CD8-positive, alpha-beta memory T cell (primary cell): ENCODE results near the gene ADIPOR2. TPM values are rescaled to one million over a fixed set of nuclear protein-coding genes. Genes with fewer than 3 reads are reported as not detected.

Experiments
- CTCF ChIA-PET: fragments of 350-600 bp; sonication (Branson Sonifier 250); formaldehyde crosslinking; loops from one replicate; lab custom pipeline; 2021; ENCODE audit warnings: antibody characterized with exemption; lab: Charles Lee
- POLR2A ChIA-PET: fragments of 350-600 bp; sonication (Branson Sonifier 250); formaldehyde crosslinking; loops from one replicate; lab custom pipeline; 2021; ENCODE audit warnings: antibody characterized with exemption; lab: Charles Lee
- DNase-seq, 5 donors: peaks; one replicate each; pipeline versions ENCODE4 v3.0.0 to v3.0.0-alpha.2; 2020 to 2022; ENCODE audit warnings: mixed read lengths in 1 of 5
- H3K27ac ChIP-seq: one replicate; pipeline ENCODE4 v1.7.0; 2013; ENCODE audit warnings: low read depth, mild to moderate bottlenecking, low read length, moderate library complexity
- H3K27me3 ChIP-seq: 2 replicates; pipeline ENCODE4 v1.7.0; 2013; ENCODE audit warnings: low read length, mild to moderate bottlenecking; ENCODE audit not compliant: insufficient read depth, poor library complexity, severe bottlenecking
- H3K36me3 ChIP-seq: 2 replicates; pipeline ENCODE4 v1.7.0; 2013; ENCODE audit warnings: mild to moderate bottlenecking, low read length, moderate library complexity; ENCODE audit not compliant: insufficient read depth
- H3K4me1 ChIP-seq: 2 replicates; pipeline ENCODE4 v1.7.0; 2013; ENCODE audit warnings: mild to moderate bottlenecking, low read length, moderate library complexity; ENCODE audit not compliant: insufficient read depth
- H3K4me3 ChIP-seq: 2 replicates; pipeline ENCODE4 v1.7.0; 2013; ENCODE audit warnings: mild to moderate bottlenecking, low read length
- H3K9me3 ChIP-seq: 2 replicates; pipeline ENCODE4 v1.7.0; 2013; ENCODE audit warnings: mild to moderate bottlenecking, low read length
- H3K27ac Mint-ChIP-seq, 8 donors: one replicate each; pipeline ENCODE4 v1.8.0; 2020 to 2021; ENCODE audit warnings: mixed read lengths in 8 of 8, mild to moderate bottlenecking in 6 of 8, inconsistent platforms in 3 of 8, moderate library complexity in 3 of 8
- H3K27me3 Mint-ChIP-seq, 2 donors: one replicate each; pipeline ENCODE4 v1.8.0; 2020 to 2021; ENCODE audit warnings: mixed read lengths in 2 of 2, mild to moderate bottlenecking in 1 of 2, moderate library complexity in 1 of 2
- H3K36me3 Mint-ChIP-seq, 3 donors: one replicate each; pipeline ENCODE4 v1.8.0; 2020 to 2021; ENCODE audit warnings: mixed read lengths in 3 of 3, inconsistent platforms in 1 of 3, mild to moderate bottlenecking in 1 of 3
- H3K4me1 Mint-ChIP-seq, 3 donors: one replicate each; pipeline ENCODE4 v1.8.0; 2020 to 2021; ENCODE audit warnings: mixed read lengths in 3 of 3, inconsistent platforms in 1 of 3, mild to moderate bottlenecking in 1 of 3
- H3K4me3 Mint-ChIP-seq, 7 donors: one replicate each; pipeline ENCODE4 v1.8.0; 2020 to 2021; ENCODE audit warnings: mixed read lengths in 7 of 7, mild to moderate bottlenecking in 6 of 7, moderate library complexity in 4 of 7, inconsistent platforms in 2 of 7
- H3K9me3 Mint-ChIP-seq, 5 donors: one replicate each; pipeline ENCODE4 v1.8.0; 2020 to 2022; ENCODE audit warnings: mixed read lengths in 5 of 5, mild to moderate bottlenecking in 3 of 5, moderate library complexity in 2 of 5, inconsistent platforms in 1 of 5
- polyA plus RNA-seq: library from polyadenylated mRNA; unstranded; fragments of 300-500 nt; fragmentation: Illumina TruSeq; gene quantifications from one replicate; pipeline ENCODE4 v1.2.3, GENCODE V29; 2021
- total RNA-seq, 2 experiments: library from RNA; stranded (reverse); gene quantifications; one replicate each; pipeline ENCODE4 v1.2.3, GENCODE V29; 2021

The ADIPOR2 gene
- total and polyA plus RNA-seq, 3 experiments from 2014 or later: 2.4 to 63.9 (median 54.1) TPM

GRCh38 chr12:1807087-1807860, 116.4 kb downstream of the ADIPOR2 start:
- no peaks in the 10 kb centered on the region for H3K36me3 ChIP-seq
- no peaks in the 10 kb centered on the region for H3K27me3 ChIP-seq
- ChIA-PET POLR2A (no interaction called here), CTCF (no interaction called here)
- H3K4me3 Mint-ChIP-seq: no peak overlapping the region
- no peaks in the 10 kb centered on the region for H3K9me3 Mint-ChIP-seq
- peak in 1 of 5 donors; percentile 35 for DNase-seq
- H3K4me1 ChIP-seq: peaks cover 10% of the 10 kb centered on the region
- peaks cover 0 to 4% of the 10 kb centered on the region in 2 donors for H3K27me3 Mint-ChIP-seq
- no peaks in the 10 kb centered on the region for H3K36me3 Mint-ChIP-seq
- no peak overlapping the region for H3K27ac ChIP-seq
- H3K9me3 ChIP-seq: no peaks in the 10 kb centered on the region
- peaks cover 20 to 36% (median 22%) of the 10 kb centered on the region in 3 donors for H3K4me1 Mint-ChIP-seq
- H3K27ac Mint-ChIP-seq: peak overlapping the region in 4 of 8 donors; percentile 20 to 84 (median 70)
- H3K4me3 ChIP-seq: no peak overlapping the region

DNA sequence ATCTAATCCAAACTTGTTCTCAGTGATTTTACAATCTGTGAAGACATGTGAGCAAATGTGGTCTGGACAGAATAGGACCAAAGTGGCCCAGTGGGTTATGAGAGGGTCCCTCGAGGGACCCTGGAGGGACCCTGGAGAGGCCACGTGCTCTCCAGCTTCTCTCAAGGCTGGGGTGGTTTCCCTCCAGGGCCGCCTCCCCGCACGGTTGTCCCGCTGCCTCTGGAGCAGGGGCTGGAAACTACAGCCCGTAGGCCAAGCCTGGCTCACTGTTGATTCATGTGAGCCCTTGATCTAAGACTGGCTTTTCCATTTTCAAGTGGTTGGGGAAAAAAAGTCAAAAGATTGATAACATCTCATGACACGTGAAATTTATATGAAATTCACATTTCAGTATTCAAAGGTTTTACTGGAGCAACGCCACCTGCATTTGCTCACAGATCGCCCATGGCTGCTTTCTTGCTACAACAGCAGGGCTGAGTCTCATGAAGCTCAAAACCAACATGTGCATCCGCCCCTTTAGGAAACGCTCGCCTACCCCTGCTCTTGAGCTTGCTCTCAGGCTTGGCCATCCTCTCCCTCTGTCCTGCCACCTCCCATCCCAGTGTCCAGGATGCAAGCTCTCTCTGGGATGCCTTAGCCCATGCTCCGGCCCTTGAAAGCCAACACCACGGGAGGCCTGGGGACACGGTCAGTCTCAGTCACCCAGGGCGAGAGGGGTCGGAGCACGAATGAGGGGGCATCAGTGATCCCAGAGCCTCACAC, 117.3 kb downstream of the ADIPOR2 start:
- peak overlapping the region in 3 of 7 donors; percentile 32 to 57 (median 46) for H3K4me3 Mint-ChIP-seq
- Histone ChIP-seq H3K4me3 (no peak overlapping the region), H3K27ac (no peak overlapping the region), H3K27me3 (no peaks in the 10 kb centered on the region), H3K4me1 (peaks cover 15% of the 10 kb centered on the region), H3K36me3 (no peaks in the 10 kb centered on the region), H3K9me3 (no peaks in the 10 kb centered on the region)
- H3K36me3 Mint-ChIP-seq: no peaks in the 10 kb centered on the region
- H3K27ac Mint-ChIP-seq: peak overlapping the region in 5 of 8 donors; percentile 75 to 88 (median 82)
- POLR2A ChIA-PET: no interaction called here
- no peaks in the 10 kb centered on the region for H3K9me3 Mint-ChIP-seq
- H3K4me1 Mint-ChIP-seq: peaks cover 20 to 37% (median 22%) of the 10 kb centered on the region in 3 donors
- peaks cover 0 to 4% of the 10 kb centered on the region in 2 donors for H3K27me3 Mint-ChIP-seq
- DNase-seq: peak in 1 of 5 donors; percentile 41
- CTCF ChIA-PET: no interaction called here

DNA sequence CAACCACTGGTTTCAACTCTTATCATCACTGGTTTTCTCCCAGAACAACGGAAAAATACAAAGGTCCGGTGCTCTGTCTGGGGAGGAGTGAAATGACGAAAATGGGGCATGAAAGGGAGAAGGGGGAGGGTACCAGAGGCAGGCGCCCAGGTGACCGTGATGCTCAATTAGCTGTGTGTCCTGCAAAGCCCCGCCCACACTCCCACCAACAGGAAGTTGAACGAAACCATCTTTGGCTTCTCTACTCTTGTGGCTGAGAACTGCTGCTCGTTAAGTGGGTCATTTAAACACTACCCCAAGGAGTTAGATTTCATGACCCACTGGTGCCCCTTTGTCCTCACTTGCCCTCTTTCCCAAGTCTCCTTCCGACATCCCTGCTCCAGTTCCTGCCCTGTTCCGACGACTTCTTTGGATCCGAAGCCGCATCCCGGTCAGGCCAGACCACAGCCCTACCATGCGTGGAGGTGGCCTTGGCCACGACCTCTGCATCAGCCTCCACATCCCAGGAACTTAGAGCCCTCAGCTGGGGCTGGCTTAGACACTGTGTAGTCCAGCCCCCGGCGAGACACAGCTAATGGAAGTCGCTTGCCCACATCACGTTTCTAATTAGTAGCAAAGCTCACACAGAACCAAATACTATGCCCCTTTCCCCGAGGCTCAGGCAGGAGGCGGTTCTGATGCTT, 118.1 kb downstream of the ADIPOR2 start:
- Mint-ChIP-seq H3K4me1 (peaks cover 20 to 37% (median 22%) of the 10 kb centered on the region in 3 donors), H3K27ac (peak overlapping the region in 6 of 8 donors; percentile 47 to 94 (median 84)), H3K9me3 (no peaks in the 10 kb centered on the region), H3K4me3 (peak overlapping the region in 4 of 7 donors; percentile 32 to 57 (median 39)), H3K27me3 (peaks cover 0 to 8% of the 10 kb centered on the region in 2 donors), H3K36me3 (no peaks in the 10 kb centered on the region)
- peaks cover 15% of the 10 kb centered on the region for H3K4me1 ChIP-seq
- no peak overlapping the region for H3K27ac ChIP-seq
- H3K27me3 ChIP-seq: no peaks in the 10 kb centered on the region
- no peaks in the 10 kb centered on the region for H3K36me3 ChIP-seq
- ChIA-PET POLR2A (no interaction called here), CTCF (interaction anchor here (1.0 kb wide), 1 partner anchor 131 kb away, joined by 4 read pairs; no protein-coding TSS in a partner anchor)
- H3K9me3 ChIP-seq: no peaks in the 10 kb centered on the region
- H3K4me3 ChIP-seq: no peak overlapping the region
- DNase-seq: peak in 3 of 5 donors; percentile 17 to 43 (median 39)

DNA sequence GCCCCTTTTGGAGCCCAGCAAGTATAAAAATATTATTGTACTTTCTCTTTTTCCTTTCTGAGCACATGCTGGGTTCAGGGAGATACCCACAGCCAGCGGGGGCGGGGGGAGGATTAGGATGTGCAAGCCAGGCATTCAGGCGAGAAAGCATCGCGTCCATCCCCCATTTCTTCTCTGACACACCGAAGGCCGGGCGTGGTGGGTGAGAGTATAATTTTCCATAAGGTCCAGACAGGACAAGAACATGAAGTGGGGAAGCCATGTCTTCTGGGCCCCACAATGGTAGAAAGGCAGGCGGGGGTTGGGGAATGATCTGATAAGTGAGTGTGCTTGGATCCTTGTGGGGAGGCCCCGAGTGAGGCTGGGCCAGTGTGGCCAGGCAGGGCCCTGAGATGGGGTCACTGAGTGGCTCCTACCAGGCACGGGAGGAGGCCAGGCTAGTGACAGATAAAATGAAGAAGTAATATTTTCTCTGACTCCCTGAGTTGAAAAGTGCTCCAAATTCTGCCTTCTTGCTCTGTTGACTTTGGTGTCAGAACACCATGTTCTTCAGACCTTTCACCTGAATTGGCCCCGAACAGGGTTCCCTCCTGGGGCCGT, 118.8 kb downstream of the ADIPOR2 start:
- ChIA-PET POLR2A (no interaction called here), CTCF (interaction anchor here (0.7 to 1.0 kb wide), 2 partner anchors 130 to 131 kb away, joined by 3 to 4 read pairs; no protein-coding TSS in a partner anchor)
- DNase-seq: peak in 1 of 5 donors; percentile 25
- Histone ChIP-seq H3K36me3 (no peaks in the 10 kb centered on the region), H3K9me3 (no peaks in the 10 kb centered on the region), H3K27me3 (no peaks in the 10 kb centered on the region), H3K27ac (no peak overlapping the region), H3K4me3 (no peak overlapping the region), H3K4me1 (peaks cover 13% of the 10 kb centered on the region)
- Mint-ChIP-seq H3K27me3 (peaks cover 2 to 12% of the 10 kb centered on the region in 2 donors), H3K36me3 (no peaks in the 10 kb centered on the region), H3K9me3 (no peaks in the 10 kb centered on the region), H3K27ac (peak overlapping the region in 6 of 8 donors; percentile 10 to 89 (median 74)), H3K4me3 (peak overlapping the region in 4 of 7 donors; percentile 30 to 70 (median 50)), H3K4me1 (peaks cover 16 to 30% (median 16%) of the 10 kb centered on the region in 3 donors)

DNA sequence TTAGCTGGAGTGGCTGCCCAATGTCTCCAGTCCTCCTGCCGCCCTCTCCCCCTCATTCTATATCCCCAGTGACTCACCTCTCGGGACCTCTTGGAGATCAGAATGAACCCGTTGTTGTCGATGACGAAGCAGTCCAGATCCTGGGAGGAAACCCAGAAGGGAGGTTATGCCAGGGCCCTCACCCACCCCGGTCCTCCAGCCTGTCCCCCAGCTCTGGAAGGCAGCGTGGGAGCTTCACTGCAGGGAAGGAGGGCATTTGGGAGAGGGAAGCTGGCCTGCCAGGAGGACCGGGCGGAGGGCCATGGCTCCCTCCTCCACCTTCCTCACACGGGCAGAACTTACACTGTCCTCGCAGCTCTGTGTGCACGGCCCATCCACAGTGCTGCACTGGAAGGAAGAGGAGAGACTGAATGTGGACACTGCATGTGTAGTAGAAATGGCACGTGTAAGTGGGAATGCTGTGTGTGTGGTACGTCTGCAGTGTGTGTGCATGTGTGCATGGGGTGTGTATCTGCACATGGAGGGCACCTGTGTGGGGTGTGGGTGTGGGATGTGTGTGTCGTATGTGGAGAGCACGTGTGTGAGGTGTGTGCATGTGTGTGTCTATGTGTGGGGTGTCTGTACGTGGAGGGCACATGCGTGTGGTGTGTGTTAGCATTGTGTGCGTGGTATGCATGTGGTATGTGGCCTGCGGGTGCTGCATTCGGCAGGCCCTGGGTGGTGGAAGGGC, 119.5 kb downstream of the ADIPOR2 start:
- Histone ChIP-seq H3K27me3 (no peaks in the 10 kb centered on the region), H3K9me3 (no peaks in the 10 kb centered on the region), H3K36me3 (no peaks in the 10 kb centered on the region), H3K4me1 (peaks cover 9% of the 10 kb centered on the region), H3K4me3 (no peak overlapping the region), H3K27ac (no peak overlapping the region)
- Mint-ChIP-seq H3K4me1 (peaks cover 14 to 29% (median 15%) of the 10 kb centered on the region in 3 donors), H3K36me3 (no peaks in the 10 kb centered on the region), H3K4me3 (peak overlapping the region in 6 of 7 donors; percentile 43 to 71 (median 52)), H3K27ac (peak overlapping the region in 6 of 8 donors; percentile 52 to 90 (median 70)), H3K27me3 (peaks cover 2 to 14% of the 10 kb centered on the region in 2 donors), H3K9me3 (no peaks in the 10 kb centered on the region)
- DNase-seq: no peak
- ChIA-PET CTCF (interaction anchor here (0.7 kb wide), 1 partner anchor 130 kb away, joined by 3 read pairs; no protein-coding TSS in a partner anchor), POLR2A (no interaction called here)

DNA sequence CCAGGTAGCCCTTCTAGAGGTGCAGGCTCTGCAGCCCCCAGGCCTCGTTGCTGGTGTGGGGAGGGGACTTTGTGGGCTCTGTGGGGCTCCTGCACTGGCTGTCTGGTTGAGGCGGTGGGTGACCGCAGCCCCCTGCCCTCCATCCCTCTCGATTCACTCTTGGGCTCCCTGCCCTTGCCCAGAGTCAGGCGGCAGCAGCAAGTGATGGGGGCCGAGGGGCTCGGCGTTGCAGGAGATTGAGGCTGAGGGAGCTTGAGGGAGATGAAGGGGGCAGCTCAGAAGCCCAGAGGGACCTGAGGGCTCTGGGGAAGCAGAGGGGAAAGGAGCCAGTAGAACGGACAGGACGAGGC, 120.0 kb downstream of the ADIPOR2 start:
- Mint-ChIP-seq H3K27ac (peak overlapping the region in 5 of 8 donors; percentile 22 to 90 (median 53)), H3K4me3 (peak overlapping the region; percentile 43 to 80 (median 58)), H3K36me3 (no peaks in the 10 kb centered on the region), H3K4me1 (peaks cover 14 to 29% (median 15%) of the 10 kb centered on the region in 3 donors), H3K27me3 (peaks cover 2 to 14% of the 10 kb centered on the region in 2 donors), H3K9me3 (no peaks in the 10 kb centered on the region)
- H3K4me3 ChIP-seq: no peak overlapping the region
- H3K4me1 ChIP-seq: peaks cover 9% of the 10 kb centered on the region
- no peak for DNase-seq
- ChIA-PET POLR2A (no interaction called here), CTCF (no interaction called here)
- H3K9me3 ChIP-seq: no peaks in the 10 kb centered on the region
- H3K27ac ChIP-seq: no peak overlapping the region
- no peaks in the 10 kb centered on the region for H3K27me3 ChIP-seq
- no peaks in the 10 kb centered on the region for H3K36me3 ChIP-seq
